Kidney (tissue), 14 donors: ENCODE measurements around the gene CHST3. TPM values are rescaled to one million over a fixed set of nuclear protein-coding genes. Genes with fewer than 3 reads are reported as not detected.

Experiments
- DNase-seq, 5 donors: peaks; one replicate each; pipeline ENCODE4 v3.0.0-alpha.2; 2013 to 2020
- FAIRE-seq: peaks from 2 replicates; lab custom pipeline; 2012; peaks lifted over from hg19 to GRCh38; lab: Jason Lieb, UNC
- H3K27ac ChIP-seq, 2 donors: one replicate each; pipeline ENCODE4 v1.7.0; 2013; ENCODE audit warnings: low read depth in 2 of 2, low read length in 2 of 2, inconsistent platforms in 1 of 2
- H3K27me3 ChIP-seq: one replicate; pipeline ENCODE4 v1.7.1; 2013; ENCODE audit warnings: low read length, inconsistent platforms; ENCODE audit not compliant: control insufficient read depth, insufficient read depth
- H3K36me3 ChIP-seq, 3 donors: one replicate each; pipeline versions ENCODE4 v1.7.0 to v1.7.1; 2013; ENCODE audit warnings: low read length in 3 of 3, control low read depth in 1 of 3, inconsistent platforms in 1 of 3; ENCODE audit not compliant: insufficient read depth in 3 of 3, control insufficient read depth in 2 of 3
- H3K4me1 ChIP-seq, 3 donors: one replicate each; pipeline versions ENCODE4 v1.7.0 to v1.7.1; 2013; ENCODE audit warnings: low read length in 3 of 3, inconsistent platforms in 1 of 3, low read depth in 1 of 3; ENCODE audit not compliant: control insufficient read depth in 2 of 3, insufficient read depth in 2 of 3
- H3K4me3 ChIP-seq, 3 donors: one replicate each; pipeline versions ENCODE4 v1.7.0 to v1.8.1; 2013; ENCODE audit warnings: low read length in 3 of 3, control low read depth in 1 of 3, inconsistent platforms in 1 of 3
- H3K9ac ChIP-seq, 3 donors: one replicate each; pipeline versions ENCODE4 v1.7.0 to v1.7.1; 2013; ENCODE audit warnings: low read length in 3 of 3, control low read depth in 1 of 3, inconsistent platforms in 1 of 3
- H3K9me3 ChIP-seq, 3 donors: one replicate each; pipeline versions ENCODE4 v1.7.0 to v1.7.1; 2013; ENCODE audit warnings: low read length in 3 of 3, control low read depth in 1 of 3, inconsistent platforms in 1 of 3; ENCODE audit not compliant: control insufficient read depth in 2 of 3, insufficient read depth in 1 of 3
- CTCF ChIP-seq: IDR thresholded peaks from 3 replicates; pipeline ENCODE4 v1.5.1; 2012; ENCODE audit warnings: mild to moderate bottlenecking, moderate library complexity, borderline replicate concordance; ENCODE audit not compliant: insufficient read depth; ENCODE audit errors: extremely low read depth
- intact Hi-C: fragments of 100-400 bp; cut with DNase I; formaldehyde crosslinking; loops from one replicate; pipeline ENCODE4 v1.11.1; 2022
- polyA plus RNA-seq: library from polyadenylated mRNA; stranded (reverse); fragments of 350-450 nt; fragmentation: Illumina TruSeq; extraction: RNeasy Lipid Tissue Mini Kit (QIAGEN cat#74804); gene quantifications from one replicate; pipeline ENCODE4 v1.2.3, GENCODE V29; 2014; ENCODE audit warnings: low read depth, low replicate concordance; ENCODE audit not compliant: insufficient read depth
- total RNA-seq: library from RNA; stranded (reverse); fragmentation: NEBNext Ultra II Directional; extraction: Animal tissue kit (Norgen Biotek cat#: 25700); gene quantifications from one replicate; pipeline ENCODE4 v1.2.1, GENCODE V29; 2021
- donor health status: control.
- donor health status: control.
- donor health status: control.
- donor health status: control.
- donor health status: control.
- donor health status: DM: yes; HTN: yes; CAD: no.
- donor health status: Normal renal cell carcinoma (clear cell type).

The CHST3 gene
- total and polyA plus RNA-seq, 2 donors from 2014 or later, result 9.1 to 31.5 TPM

DNA sequence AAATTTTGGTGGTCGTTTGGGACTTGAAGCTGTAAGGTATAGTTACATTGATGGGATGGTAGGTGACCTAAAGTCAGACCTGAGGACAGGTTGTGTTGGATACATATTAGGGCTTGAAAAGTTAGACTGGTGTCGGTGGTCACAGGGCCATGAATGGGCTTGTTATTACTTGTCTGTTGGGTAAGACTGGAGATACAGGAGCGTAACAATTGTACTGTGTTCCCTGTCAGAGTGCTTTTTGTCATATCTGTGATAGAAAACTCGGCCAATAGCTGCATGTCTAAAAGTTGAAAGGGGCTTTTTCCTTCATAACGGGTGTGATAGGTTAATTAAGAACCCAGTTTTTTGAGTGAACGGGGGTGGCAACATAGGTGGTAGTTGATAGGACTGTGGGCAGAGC, 13.5 kb upstream of the CHST3 start:
- H3K27ac ChIP-seq, result no peak overlapping the region
- no peak overlapping the region for H3K4me3 ChIP-seq
- H3K4me1 ChIP-seq, result peaks cover 0 to 8% (median 0%) of the 10 kb centered on the region in 3 donors
- H3K27me3 ChIP-seq, result no peaks in the 10 kb centered on the region
- TF ChIP-seq CTCF, result no peak
- no peak for DNase-seq
- peaks cover 0 to 24% (median 0%) of the 10 kb centered on the region in 3 donors for H3K9me3 ChIP-seq
- intact Hi-C loops, result no loop called here
- no peak for FAIRE-seq
- no peak overlapping the region for H3K9ac ChIP-seq
- no peaks in the 10 kb centered on the region for H3K36me3 ChIP-seq

- no peak for TF ChIP-seq CTCF
- Histone ChIP-seq H3K4me1 (peaks cover 0 to 8% (median 0%) of the 10 kb centered on the region in 3 donors), H3K4me3 (no peak overlapping the region), H3K9ac (no peak overlapping the region), H3K27ac (no peak overlapping the region), H3K9me3 (peaks cover 0 to 9% (median 0%) of the 10 kb centered on the region in 3 donors), H3K27me3 (no peaks in the 10 kb centered on the region), H3K36me3 (no peaks in the 10 kb centered on the region)
- intact Hi-C loops, result no loop called here
- no peak for FAIRE-seq
- DNase-seq, result no peak
Observed at GRCh38 chr10:71952745-71953144, 11.4 kb upstream of the CHST3 start.

GRCh38 chr10:71957546-71958275, 6.5 kb upstream of the CHST3 start:
- DNase-seq (peak in 1 of 5 donors; percentile 5), FAIRE-seq (no peak)
- H3K27ac ChIP-seq, result no peak overlapping the region

More at GRCh38 chr10:71957546-71958275, 6.5 kb upstream of the CHST3 start:
- Histone ChIP-seq H3K9me3 (peaks cover 0 to 6% (median 0%) of the 10 kb centered on the region in 3 donors), H3K4me1 (no peaks in the 10 kb centered on the region), H3K36me3 (no peaks in the 10 kb centered on the region), H3K4me3 (no peak overlapping the region), H3K9ac (no peak overlapping the region), H3K27me3 (no peaks in the 10 kb centered on the region)
- intact Hi-C loops, result loop anchor here (5.0 kb wide), 1 partner anchor 85 kb away; no protein-coding TSS in a partner anchor
- no peak for TF ChIP-seq CTCF
